Stimulated activated CD4-positive, alpha-beta T cell treated with anti-CD3 and anti-CD28 coated beads, Interleukin-2, amount 100 ng/mL, for 24 hours (primary cell): ENCODE data around the gene RFLNA.

Source experiments
- DNase-seq, 2 donors: peaks; one replicate each; pipeline ENCODE4 v3.0.0-alpha.2; 2020

The RFLNA gene

DNA sequence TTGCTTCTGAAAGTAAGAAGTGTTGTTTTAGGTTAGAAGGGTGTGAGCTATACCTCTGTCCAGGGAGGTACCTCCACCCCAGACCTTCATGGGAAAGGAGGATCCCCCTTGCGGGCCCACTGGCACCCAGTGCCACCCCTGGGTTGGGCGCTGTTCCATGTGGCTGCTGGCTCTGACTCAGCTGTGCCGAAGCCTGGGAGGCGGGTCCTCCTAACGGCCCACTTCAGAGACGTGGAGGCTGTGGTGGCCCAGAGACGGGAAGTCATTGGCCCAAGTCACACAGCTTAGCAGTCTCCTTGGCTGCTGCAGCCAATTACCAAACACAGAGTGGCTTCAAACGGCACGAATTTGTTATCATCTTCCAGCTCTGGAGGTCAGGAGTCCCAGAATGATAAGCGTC is 10.2 kb downstream of the RFLNA start:
- no peak for DNase-seq

DNA sequence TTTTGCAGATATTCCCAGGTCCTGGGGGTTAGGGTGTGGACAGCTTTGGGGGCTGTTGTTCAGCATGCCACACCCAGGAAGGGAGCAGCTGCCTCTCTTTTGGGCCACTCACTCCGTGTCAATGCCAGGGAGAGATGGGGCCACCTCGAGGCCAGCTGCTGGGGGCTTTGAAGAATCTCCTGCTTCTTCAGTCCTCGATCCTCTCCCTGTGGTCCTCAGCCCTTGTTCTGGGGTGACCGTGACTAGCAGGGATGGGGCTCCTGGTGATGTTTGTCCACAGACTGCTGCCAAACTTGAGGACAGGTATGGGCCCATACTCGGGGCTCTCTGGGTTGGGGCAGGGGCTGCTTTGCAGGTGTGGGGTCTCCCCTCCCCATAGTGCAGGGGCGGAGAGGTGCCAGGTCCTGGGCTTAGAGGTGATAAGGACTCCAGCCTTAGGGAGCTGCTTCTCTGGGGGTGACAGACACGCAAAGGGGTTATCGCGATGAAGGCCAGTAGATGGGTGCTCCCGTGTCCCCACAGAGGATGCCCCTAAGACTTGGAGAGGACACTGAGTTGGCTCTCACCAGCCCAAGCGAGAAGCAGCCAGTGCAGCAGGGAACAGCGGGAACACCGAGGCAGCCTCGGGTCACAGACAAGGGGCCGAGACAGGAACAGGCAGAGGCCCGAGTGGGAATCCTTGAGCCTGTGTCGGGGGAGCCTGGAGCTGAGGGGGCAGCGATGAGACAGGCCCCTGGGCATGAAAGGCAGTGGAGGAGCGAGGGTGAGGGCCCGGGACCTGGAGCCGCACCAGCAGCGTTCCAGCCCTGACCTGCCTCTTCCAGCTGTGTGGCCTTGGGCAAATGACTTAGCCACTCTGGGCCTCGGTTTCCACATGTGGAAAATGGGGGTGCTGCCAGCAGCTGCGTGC is 11.1 kb downstream of the RFLNA start:
- no peak for DNase-seq

DNA sequence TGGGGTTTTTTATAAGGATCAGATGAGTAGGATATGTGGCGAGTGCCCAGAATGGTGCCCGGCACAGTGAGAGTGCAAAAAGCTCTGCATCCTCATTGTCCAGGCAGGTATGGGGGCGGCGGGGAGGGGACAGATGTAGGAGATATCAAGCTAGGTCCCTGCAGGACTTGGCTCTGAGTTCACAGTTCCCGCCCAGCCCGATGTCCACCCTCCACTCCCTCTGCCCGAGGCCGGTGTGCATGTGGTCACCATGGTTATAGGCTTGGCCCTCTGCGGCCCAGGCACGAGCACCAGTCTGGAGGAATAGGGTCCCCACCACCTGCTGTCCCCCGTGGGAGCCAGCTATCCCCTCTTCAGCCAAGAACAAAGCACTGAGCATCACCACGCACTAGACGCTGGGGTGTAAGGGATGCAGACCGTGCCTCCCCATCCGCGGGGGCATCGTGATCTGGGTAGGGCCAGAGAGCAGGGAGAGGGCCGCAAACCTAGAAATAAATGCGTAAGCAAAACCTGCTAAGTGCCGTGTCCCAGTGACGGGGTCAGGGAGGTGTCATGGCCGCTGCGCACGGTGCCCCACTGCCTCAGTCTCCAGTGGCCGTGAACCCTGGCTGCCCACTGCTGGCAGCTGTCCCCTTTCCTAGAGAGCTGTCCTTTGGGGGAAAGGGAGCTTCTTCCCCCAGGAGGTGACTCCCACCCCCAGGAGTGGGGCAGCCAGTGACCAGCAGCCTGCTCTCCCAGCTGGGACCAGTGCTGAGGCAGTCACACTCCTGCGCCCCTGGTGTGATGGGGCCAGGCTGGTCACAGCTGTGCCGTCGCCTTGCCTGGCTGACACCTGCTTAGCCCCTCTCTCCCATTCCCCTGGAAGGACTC is 12.0 kb downstream of the RFLNA start:
- DNase-seq: no peak

DNA sequence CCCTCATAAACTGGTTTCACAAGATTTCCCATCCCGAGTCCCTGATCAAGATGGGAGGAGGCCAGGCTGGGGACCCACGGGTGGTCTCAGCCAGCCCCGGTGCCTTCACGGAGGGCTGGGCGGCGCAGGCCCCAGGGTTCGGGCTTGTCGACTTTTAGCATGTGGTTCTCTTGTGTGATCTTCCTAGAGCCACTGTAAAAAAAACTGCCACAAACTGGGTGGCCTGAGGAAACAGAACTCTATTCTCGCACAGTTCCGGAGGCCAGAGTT is 12.6 kb downstream of the RFLNA start:
- DNase-seq: no peak

DNA sequence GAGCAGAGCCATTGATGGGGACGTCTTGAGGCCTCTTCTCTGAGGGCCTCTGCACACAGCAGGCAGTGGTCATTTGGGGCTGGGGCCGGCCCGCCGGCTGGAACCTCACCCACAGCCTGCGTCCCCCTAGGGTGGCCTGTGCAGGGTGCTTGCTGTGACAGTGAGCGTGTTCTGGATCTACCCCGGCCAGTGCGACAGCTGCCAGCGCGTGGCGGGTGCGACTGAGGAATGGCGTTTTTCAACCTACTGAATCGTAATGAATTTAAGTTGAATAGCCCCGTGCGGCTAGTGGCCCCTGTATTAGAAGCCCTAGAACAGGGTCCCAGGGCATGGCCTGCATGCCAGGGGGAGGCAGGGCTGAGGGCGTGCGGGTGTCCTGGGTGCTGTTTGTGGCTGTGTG is 13.8 kb downstream of the RFLNA start:
- no peak for DNase-seq

DNA sequence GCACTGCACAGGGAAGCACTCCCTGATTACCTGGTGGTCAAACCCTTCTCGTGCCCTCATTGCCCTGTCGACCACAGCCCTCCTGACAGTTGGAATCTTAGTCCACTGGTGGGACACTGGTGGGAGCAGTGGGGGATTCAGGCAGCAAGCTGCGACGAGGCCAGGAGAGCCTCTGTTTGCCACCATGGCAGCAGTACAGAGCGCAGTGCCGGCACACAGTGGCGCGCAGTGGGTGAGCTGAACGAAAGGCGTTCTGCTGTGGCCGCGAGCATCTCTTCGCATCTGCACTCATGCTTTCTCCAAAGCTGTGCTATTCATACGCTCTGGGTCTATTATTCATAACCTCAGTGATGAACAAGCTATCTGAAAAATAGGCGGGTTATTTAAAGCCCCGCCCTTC is 14.3 kb downstream of the RFLNA start:
- no peak for DNase-seq

DNA sequence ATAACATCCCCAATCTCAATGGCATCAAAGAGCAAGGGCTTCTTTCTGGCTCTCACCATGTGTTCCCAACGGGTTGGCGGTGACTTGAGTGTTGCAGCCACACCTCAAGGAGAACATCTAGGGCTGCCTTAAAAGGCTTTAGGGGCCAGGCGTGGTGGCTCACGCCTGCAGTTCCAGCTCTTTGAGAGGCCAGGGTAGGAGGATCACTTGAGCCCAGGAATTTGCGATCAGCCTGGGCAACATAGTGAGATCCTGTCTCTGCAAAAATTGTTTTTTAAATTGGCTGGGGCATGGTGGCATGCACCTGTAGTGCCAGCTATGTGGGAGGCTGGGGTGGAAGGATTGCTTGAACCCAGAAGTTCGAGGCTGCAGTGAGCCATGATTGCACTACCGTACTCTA is 14.9 kb downstream of the RFLNA start:
- no peak for DNase-seq

DNA sequence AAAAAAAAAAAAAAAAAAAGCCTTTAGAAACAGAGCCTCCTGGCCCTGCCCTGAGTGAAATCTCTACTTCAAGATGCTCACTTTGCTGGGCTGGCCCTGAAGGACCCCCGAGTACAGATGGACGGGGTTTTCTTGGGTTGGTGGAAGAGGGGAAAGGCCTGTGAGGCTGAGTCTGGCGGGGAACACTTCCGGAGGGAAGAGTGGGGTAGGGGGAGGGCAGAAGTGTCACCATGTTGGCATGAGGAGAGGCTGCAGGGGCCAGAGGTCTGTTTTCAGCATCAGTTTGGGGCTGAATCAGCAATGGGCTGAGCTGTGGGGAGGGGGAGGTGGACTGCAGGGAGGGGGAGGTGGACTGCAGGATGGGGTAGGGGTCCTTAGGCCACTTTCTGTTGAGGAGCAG is 15.3 kb downstream of the RFLNA start:
- DNase-seq: no peak

DNA sequence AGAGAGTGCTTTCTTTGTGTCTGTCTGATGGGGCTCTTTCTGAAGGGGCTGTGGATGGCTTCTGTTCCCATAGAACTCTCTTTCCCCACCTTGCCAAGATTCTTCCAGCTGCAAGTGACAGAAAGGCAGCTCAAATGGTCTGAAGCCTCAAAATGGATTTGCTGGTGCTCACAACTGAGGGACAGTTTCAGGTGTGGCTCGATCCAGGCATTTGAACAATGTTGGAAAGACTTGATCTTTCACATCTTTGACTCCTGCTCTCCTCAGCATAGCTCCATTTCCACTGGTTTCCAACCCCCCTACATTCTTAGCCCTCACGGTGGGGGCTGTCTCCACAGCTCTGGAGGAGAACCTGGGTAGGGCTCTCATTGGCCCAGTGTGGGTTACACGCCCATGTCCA is 15.9 kb downstream of the RFLNA start:
- no peak for DNase-seq

DNA sequence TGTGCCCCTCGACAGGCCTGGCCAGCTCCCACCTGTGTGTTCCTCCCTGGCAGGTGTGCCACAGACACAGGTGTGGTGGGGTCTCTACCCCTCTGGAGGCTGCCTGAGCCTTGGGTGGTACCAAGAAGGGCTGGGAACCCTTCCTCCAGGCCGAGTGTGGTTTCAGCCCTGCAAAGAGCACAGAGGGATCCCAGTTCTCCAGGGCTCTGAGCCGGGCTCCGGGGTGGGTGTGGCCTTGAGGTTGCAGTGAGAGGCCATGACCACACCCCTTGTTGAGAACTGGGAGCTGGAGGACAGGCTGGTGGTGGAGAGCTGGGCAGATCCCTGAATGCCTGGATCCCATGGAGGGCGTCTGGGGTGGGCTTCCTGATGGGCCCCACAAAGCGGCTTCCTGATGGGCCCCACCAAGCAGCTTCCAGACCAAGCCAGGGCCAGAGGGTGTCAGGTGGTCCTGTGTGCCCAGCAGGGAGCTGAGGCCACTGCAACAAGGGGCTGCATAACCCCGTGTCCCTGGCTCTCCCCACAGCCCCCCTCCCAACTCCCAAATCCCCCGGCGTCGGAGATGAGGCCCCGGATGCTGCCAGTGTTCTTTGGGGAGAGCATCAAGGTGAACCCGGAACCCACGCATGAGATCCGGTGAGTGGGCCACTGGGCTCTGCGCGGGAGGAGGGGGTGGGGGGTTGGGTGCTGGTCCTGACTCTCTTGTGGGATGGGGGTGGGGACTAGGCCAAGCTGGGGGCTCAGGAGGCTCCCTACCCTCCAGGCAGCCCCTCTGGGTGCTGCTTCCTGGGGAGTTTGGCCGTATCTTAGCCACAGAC is 16.6 kb downstream of the RFLNA start:
- no peak for DNase-seq

DNA sequence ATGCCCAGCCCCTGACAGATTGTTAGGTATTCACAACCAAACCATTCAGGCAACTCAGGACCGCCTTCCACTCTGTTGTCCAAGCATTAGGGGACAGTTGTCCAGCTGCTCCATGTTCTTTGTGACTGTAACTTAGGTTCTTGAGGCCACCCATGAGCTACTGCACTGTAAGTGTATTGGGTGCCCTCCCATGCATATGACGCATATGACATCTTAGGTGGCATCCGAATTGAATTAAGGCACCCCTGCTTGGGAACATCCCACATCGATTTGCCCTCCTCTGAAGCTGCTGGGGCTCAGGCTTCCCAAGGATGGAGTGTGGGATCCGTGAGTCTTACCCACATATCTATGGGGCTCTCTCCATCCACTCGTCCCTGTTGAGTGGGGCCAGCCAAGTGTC is 17.7 kb downstream of the RFLNA start:
- DNase-seq: no peak

DNA sequence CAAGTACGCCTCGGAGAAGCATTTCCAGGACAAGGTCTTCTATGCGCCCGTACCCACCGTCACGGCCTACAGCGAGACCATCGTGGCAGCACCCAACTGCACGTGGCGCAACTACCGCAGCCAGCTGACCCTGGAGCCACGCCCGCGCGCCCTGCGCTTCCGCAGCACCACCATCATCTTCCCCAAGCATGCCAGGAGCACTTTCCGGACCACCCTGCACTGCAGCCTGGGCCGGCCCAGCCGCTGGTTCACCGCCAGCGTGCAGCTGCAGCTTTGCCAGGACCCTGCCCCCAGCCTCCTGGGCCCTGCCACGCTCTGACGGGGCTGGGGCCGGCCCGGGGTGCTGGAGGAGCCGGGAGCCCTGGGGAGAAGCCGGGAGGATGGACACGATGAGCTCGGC is 19.3 kb downstream of the RFLNA start:
- no peak for DNase-seq

DNA sequence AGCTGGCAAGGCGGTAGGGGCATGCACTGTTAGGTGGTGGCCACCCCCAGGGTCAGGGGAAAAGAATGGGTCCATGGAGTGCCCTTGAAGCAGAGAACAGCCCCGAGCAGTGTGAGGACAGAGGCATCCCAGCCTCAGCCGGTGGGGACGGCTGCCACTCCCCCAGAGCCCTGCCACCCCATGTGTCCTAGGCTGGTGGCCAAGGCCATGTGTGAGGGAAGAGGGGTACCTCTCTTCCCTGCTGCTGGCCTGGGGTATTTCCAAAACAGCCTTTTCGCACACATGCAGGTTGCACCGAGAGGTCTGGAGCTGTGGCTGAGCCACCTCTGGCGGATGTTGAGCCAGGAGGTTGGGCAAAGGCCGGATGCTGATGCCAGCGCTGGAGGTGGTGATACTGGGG is 19.9 kb downstream of the RFLNA start:
- no peak for DNase-seq

DNA sequence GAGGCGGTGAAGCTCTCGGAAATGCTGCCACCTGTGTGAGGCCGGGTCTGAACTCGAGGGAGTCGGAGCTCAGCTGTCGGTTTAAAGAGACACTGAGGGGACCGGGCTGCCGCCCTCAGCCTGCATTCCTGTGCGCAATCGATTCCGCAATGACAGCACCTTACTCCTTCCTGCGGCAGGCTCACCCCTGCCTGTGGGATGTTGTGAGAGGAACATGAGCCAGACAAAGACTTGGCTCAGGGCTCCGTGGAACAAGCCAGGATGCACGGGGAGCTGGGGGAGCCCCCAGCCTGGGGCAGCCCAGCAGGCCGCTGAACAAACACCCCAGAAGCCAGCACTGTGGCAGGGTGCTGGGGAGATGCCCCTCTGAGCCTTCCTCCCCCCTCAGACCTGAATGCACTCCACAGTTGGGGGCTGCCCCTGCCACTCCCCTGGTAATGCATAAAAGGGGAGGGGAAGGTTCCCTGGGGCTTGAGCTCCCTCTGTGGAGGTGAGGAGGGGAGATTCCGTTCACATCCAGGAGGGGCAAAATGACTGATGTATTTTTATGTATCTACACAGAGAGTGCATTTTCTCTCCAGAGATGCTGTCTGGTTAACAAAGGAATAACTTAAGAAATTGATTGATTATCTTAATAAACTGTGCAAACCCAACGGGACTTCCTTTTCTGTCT is 20.6 kb downstream of the RFLNA start:
- no peak for DNase-seq

DNA sequence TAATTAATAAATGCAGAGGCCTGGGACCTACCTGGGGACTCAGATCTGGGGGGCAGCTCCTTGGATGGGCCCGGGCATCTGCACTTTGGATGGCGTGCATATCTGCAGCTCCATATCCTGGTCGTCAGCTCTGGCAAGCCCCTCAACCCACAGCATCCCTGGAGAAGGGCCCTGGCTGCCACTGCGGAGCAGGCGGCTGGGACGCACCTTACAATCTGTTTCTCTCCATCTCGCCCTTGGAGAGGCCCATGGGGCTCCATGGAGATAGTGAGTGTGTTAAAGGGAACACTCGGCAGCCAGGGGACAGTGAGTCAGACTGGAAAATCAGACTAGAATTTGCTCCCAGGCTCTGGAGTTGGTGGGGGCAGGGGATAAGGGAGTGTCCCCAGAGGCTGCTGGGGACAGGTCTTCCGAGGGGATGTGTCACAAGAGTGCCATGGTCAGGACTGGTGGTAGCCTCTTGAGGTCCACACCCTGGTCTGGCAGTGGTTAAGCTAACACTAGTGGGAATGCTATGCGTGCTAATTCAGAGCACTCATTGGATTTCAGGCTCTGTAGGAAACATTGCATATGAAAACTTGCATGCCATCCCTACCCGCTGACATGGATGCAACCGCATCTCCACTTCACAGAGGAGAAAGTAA is 21.5 kb downstream of the RFLNA start:
- DNase-seq: no peak

DNA sequence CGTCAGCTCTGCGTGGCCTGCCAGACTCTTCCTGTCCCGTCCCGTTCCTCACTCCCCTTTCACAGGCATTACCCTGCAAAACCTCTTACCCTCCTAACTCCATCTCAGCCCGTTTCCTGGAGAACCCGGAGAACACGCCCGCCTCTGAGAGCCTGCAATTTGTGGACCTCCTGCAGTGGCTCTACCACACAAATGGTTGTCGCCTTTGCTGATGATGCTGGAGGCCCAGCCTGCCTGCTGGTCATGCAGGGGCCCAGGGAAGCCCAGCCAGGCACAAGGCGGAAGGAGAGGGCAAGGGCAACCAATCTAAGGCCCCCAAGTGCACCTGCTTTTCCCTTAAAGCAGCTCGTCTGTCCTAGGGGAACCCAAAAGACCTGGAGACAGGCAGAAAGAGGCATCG is 22.5 kb downstream of the RFLNA start:
- DNase-seq: no peak

DNA sequence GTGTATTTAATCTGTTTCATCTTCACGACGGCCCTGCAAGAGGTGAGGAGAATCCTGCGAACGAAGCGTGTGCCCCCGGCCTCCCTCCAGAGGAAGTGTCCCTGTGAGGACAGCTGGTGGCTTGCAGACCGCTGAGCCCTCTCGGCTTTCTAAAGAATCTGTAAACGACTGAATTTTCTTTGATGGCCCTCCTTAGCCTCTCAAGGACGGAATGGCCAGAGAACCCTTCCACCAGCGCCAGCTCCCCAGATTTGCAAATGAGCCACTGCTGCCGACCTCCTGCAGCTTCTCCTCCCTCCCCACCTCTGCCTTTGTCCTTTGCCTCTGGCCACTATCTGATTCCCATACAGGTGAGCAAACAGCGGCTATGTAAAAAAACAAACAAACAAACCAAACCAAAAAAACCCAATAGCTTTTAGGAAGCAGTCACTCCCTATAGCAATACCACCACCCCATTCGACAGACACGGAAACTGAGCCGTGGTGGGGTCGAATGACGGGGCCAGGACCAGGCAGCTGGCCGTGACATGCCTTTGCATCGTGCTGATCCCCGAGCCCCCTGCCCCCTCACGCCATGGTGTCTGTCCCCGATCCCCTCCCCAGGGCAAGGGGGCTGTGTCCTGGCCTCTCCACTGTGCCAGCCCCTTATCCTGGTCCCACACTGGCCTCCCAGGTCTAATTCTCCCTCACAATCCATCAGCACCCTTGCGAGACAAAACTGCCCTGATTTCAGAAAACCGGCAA is 23.6 kb downstream of the RFLNA start:
- no peak for DNase-seq

DNA sequence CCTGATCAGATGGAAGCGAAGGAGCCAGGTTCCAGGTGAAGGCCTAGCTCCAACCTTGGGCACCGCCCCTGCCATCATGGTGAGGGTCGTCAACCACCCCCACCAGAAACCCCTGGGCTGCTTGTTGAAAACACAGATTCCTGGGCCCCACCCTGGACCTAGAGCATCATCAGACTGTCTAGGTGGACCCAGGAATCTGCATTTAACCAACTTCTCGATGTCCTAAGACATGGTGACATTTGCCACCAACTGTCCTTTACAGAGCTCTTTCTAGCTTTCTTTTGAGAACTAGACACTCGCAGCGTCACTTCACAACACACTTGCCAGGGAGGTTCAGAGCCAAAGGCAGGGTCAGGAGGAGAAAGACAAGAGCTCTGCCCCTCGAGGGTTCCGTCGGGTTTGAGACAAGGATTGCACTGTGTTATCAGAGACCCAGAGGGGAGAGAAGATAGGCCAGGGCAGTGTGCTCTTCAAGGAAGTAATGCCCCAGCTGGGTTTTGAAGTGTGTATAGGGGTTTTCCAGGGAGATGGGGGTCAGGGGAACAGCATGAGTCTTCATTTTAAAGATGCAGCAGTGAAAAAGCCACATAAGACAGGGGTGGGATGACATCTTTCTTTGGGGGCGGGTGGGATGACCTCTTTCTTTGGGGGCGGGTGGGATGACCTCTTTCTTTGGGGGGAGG is 24.6 kb downstream of the RFLNA start:
- DNase-seq: no peak

DNA sequence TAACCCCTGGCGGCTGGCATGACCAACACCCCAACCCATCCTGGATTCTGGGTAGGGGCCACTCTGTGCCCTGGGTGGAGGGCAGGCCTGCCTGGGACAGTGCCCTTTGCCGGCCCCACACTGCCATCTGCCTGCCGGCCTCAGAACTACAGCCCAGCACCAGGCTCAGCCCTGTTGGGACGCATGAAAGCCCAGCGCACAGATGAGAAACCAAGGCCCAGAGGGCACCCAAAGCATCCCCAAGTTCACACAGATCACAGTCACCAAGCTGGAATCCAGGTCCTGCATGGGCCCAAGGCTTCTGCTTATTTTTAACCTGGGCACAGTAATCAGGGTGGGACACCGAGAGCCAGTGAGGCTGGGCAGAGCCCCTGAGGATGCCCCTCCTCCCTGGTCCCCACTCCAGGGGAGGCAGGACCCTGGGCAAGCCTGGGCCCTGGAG is 26.2 kb downstream of the RFLNA start:
- peak; percentile 73 to 85 for DNase-seq

DNA sequence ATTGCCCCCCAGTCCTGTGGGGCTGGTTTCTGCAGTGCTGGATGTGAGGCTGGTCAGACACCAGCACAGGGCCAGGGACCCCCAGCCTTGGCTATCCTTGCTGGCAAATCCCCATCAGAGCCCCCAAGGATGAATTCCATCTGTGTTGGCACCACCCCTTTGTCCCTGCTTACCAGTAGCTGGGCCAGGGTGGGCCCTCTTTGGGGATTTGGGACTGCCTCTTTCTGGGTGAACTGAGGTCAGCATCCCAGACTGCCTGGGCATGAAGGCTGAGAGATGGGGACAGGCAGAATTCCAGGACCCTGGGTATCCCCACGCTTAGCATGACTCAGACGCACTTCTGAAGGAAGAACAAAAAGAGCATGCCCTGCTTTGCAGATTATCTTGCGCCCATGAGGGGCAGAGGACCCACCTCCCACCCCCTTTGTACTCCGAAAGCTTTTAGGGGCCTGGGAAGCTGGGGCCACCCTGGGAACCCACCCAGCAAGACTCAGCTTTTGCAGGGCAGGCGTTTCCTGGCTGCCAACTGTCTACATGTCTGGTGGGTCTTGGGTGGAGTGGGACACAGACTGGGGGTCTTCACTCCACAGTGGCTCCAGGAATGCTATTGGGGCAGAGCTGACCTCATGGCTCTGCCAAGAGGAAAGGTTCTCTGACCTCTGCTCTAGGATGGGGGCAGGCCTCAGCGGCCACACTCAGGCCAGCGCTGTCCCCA is 26.8 kb downstream of the RFLNA start:
- no peak for DNase-seq
